Ovary (tissue), 9 donors: ENCODE measurements around the gene PEX14. TPM values are rescaled to one million over a fixed set of nuclear protein-coding genes. Genes with fewer than 3 reads are reported as not detected.

Experiments used
- DNase-seq, 5 donors: peaks; one replicate each; pipeline ENCODE4 v3.0.0-alpha.2; 2019 to 2020
- H3K27ac ChIP-seq, 2 donors: fragments of 200-600 bp; one replicate each; pipeline versions ENCODE4 v1.5.1 to v1.8.0; 2019 to 2022
- H3K27me3 ChIP-seq: fragments of 200-600 bp; one replicate; pipeline ENCODE4 v1.8.0; 2022
- H3K36me3 ChIP-seq: fragments of 200-600 bp; sonication (generic); one replicate; pipeline ENCODE4 v1.5.1; 2019
- H3K4me1 ChIP-seq: one replicate; pipeline ENCODE4 v1.8.1; 2013; ENCODE audit warnings: mild to moderate bottlenecking, moderate library complexity; ENCODE audit not compliant: insufficient read depth
- H3K4me3 ChIP-seq: fragments of 200-600 bp; sonication (generic); one replicate; pipeline ENCODE4 v1.5.1; 2017
- H3K9me3 ChIP-seq, 2 donors: fragments of 200-600 bp in 1 of 2; sonication (generic) in 1 of 2; one replicate each; pipeline versions ENCODE4 v1.5.1 to v1.8.1; 2013 to 2019; ENCODE audit warnings: mild to moderate bottlenecking in 1 of 2, moderate library complexity in 1 of 2
- CTCF ChIP-seq, 3 donors: fragments of 450-650 bp in 2 of 3; fragments of 200-600 bp in 1 of 3; IDR thresholded peaks; one replicate each; pipeline versions ENCODE4 v1.5.1 to v1.8.0; 2016 to 2022; ENCODE audit warnings: antibody characterized with exemption in 3 of 3, mild to moderate bottlenecking in 1 of 3
- EP300 ChIP-seq: sonication (generic); formaldehyde crosslinking; IDR thresholded peaks from one replicate; pipeline ENCODE4 v1.6.1; 2017; ENCODE audit warnings: antibody characterized with exemption
- POLR2A ChIP-seq: fragments of 450-650 bp; IDR thresholded peaks from one replicate; pipeline ENCODE4 v1.6.1; 2017; ENCODE audit warnings: antibody characterized with exemption, mild to moderate bottlenecking, moderate library complexity
- WGBS, 3 donors: extraction: QIAGEN DNeasy Blood & Tissue Kit in 1 of 3; methylation state at CpG; one replicate each; pipeline versions ENCODE4 v1.1.5 to v1.1.7; 2013 to 2017; 5-methylcytosine and 5-hydroxymethylcytosine counted together
- intact Hi-C, 4 donors: fragments of 100-400 bp; cut with DNase I; formaldehyde crosslinking; loops; one replicate each; pipeline versions ENCODE4 v1.11.0 to v1.15.1; 2022 to 2023
- polyA plus RNA-seq, 2 donors: library from polyadenylated mRNA; stranded (reverse); fragments of 200-250 nt in 1 of 2; fragments of 350-450 nt in 1 of 2; fragmentation: Illumina TruSeq in 1 of 2; extraction: RNeasy Lipid Tissue Mini Kit (QIAGEN cat#74804) in 1 of 2; gene quantifications; one replicate each; pipeline ENCODE4 v1.2.3, GENCODE V29; 2013 to 2014
- total RNA-seq, 7 donors: library from RNA; depleted of rRNA in 2 of 7; stranded (reverse); fragments of >200 nt in 2 of 7; fragmentation: NEBNext Ultra II Directional in 3 of 7; extraction: Animal tissue kit (Norgen Biotek cat#: 25700) in 3 of 7; gene quantifications; one replicate each; pipeline versions ENCODE4 v1.1.0 to v1.2.4, GENCODE V29; 2016 to 2023
- donor health status: DM: no; HTN: no; CAD: no; lungs with moderate emphysema.
- donor health status: DM: no; HTN: no; CAD: no.
- donor health status: Bipolar disorder and iron deficiency.
- donor health status: DM: yes; HTN: yes; CAD: no.
- donor health status: DM: no; HTN: no; CAD: no.
- donor health status: DM: yes; HTN: yes; CAD: no.

Gene PEX14
- total and polyA plus RNA-seq, 9 donors: 3.3 to 22.9 (median 16.7) TPM

- Histone ChIP-seq H3K9me3 (no peaks in the 10 kb centered on the region), H3K36me3 (no peaks in the 10 kb centered on the region), H3K4me1 (no peaks in the 10 kb centered on the region), H3K4me3 (no peak overlapping the region), H3K27ac (no peak overlapping the region), H3K27me3 (no peaks in the 10 kb centered on the region)
- no peak for TF ChIP-seq EP300
- WGBS, 3 donors: 46 to 51% (median 48%) methylated on average over 4 of the region's 4 CpGs
- intact Hi-C loops: no loop called here
- DNase-seq: no peak
Measured at GRCh38 chr1:10489291-10490055, 14.7 kb downstream of the PEX14 start.

- no peak for TF ChIP-seq EP300
- TF ChIP-seq POLR2A: no peak
- no peak for TF ChIP-seq CTCF (IDR thresholded peaks at IDR 0.05)
- WGBS, 3 donors: 64 to 82% (median 67%) methylated on average over 12 of the region's 12 CpGs
- H3K4me1 ChIP-seq: peaks cover 2% of the 10 kb centered on the region
- H3K36me3 ChIP-seq: no peaks in the 10 kb centered on the region
- no peaks in the 10 kb centered on the region for H3K9me3 ChIP-seq
- DNase-seq: no peak
- intact Hi-C loops: no loop called here
- H3K4me3 ChIP-seq: no peak overlapping the region
- no peaks in the 10 kb centered on the region for H3K27me3 ChIP-seq
- H3K27ac ChIP-seq: no peak overlapping the region
Measured at GRCh38 chr1:10490286-10490970, 15.7 kb downstream of the PEX14 start.

GRCh38 chr1:10494418-10494753, 19.6 kb downstream of the PEX14 start:
- no peak overlapping the region for H3K27ac ChIP-seq
- no peak overlapping the region for H3K4me3 ChIP-seq
- H3K27me3 ChIP-seq: no peaks in the 10 kb centered on the region
- no peak for DNase-seq
- WGBS, 3 donors: 79 to 86% (median 82%) methylated on average over 5 of the region's 5 CpGs
- intact Hi-C loops: no loop called here
- TF ChIP-seq EP300: no peak
- no peak for TF ChIP-seq POLR2A
- no peak for TF ChIP-seq CTCF (IDR thresholded peaks at IDR 0.05)
- peaks cover 2% of the 10 kb centered on the region for H3K4me1 ChIP-seq
- H3K36me3 ChIP-seq: no peaks in the 10 kb centered on the region
- H3K9me3 ChIP-seq: no peaks in the 10 kb centered on the region

GRCh38 chr1:10494754-10495474, 20.2 kb downstream of the PEX14 start:
- H3K27me3 ChIP-seq: no peaks in the 10 kb centered on the region
- H3K27ac ChIP-seq: no peak overlapping the region
- no peaks in the 10 kb centered on the region for H3K36me3 ChIP-seq
- peaks cover 2% of the 10 kb centered on the region for H3K4me1 ChIP-seq
- H3K4me3 ChIP-seq: no peak overlapping the region
- peak; percentile 43 to 81 (median 69) for DNase-seq
- no peak for TF ChIP-seq EP300
- no peak for TF ChIP-seq POLR2A
- TF ChIP-seq CTCF (IDR thresholded peaks at IDR 0.05): peak; percentile 69 to 80 (median 79)
- intact Hi-C loops: no loop called here
- H3K9me3 ChIP-seq: no peaks in the 10 kb centered on the region
- WGBS, 3 donors: 2 to 5% (median 3%) methylated on average over 15 of the region's 15 CpGs
